Upper lobe of left lung (tissue), 6 donors: ENCODE results near the gene RIPK1. TPM values are rescaled to one million over a fixed set of nuclear protein-coding genes. Genes with fewer than 3 reads are reported as not detected.
"Not testable (repeated sequence)": the region's sequence is repeated elsewhere in the genome, so short reads cannot be mapped to it uniquely, and the experiment has no call there.

Experiments used
- ATAC-seq, 2 donors: fragments of 200-7000 bp; cut with Tn5 transposase; one replicate each; pipeline ENCODE4 v1.9.1; 2022; ENCODE audit warnings: mild to moderate bottlenecking in 2 of 2, moderate library complexity in 2 of 2; ENCODE audit not compliant: low FRiP score in 2 of 2
- DNase-seq, 2 donors: peaks; one replicate each; pipeline ENCODE4 v3.0.0-alpha.2; 2019 to 2020
- H3K27ac ChIP-seq, 4 donors: fragments of 200-600 bp; sonication (generic); one replicate each; pipeline ENCODE4 v1.5.1; 2016 to 2019
- H3K27me3 ChIP-seq, 4 donors: fragments of 200-600 bp; sonication (generic); one replicate each; pipeline ENCODE4 v1.5.1; 2017 to 2019
- H3K36me3 ChIP-seq, 4 donors: fragments of 200-600 bp; sonication (generic); one replicate each; pipeline ENCODE4 v1.5.1; 2016 to 2019
- H3K4me1 ChIP-seq, 4 donors: fragments of 200-600 bp; sonication (generic); one replicate each; pipeline ENCODE4 v1.5.1; 2018 to 2019
- H3K4me3 ChIP-seq, 4 donors: fragments of 200-600 bp; sonication (generic); one replicate each; pipeline ENCODE4 v1.5.1; 2017 to 2019; ENCODE audit warnings: mild to moderate bottlenecking in 2 of 4, moderate library complexity in 1 of 4
- H3K9me3 ChIP-seq, 4 donors: fragments of 200-600 bp; sonication (generic); one replicate each; pipeline ENCODE4 v1.5.1; 2018 to 2019
- CTCF ChIP-seq, 6 experiments: fragments of 450-650 bp in 4 of 6; fragments of 200-600 bp in 2 of 6; sonication (generic) in 2 of 6; IDR thresholded peaks; one replicate each; pipeline ENCODE4 v1.5.1; 2016 to 2019; ENCODE audit warnings: antibody characterized with exemption in 6 of 6
- EP300 ChIP-seq, 4 donors: sonication (generic); formaldehyde crosslinking; IDR thresholded peaks; one replicate each; pipeline ENCODE4 v1.5.1; 2017; ENCODE audit warnings: antibody characterized with exemption in 4 of 4, control low read depth in 2 of 4
- POLR2A ChIP-seq, 4 donors: fragments of 450-650 bp; IDR thresholded peaks; one replicate each; pipeline ENCODE4 v1.5.1; 2016 to 2017; ENCODE audit warnings: antibody characterized with exemption in 4 of 4, mild to moderate bottlenecking in 2 of 4
- POLR2AphosphoS5 ChIP-seq, 2 donors: sonication (generic); formaldehyde crosslinking; IDR thresholded peaks; one replicate each; pipeline ENCODE4 v1.5.1; 2017; ENCODE audit warnings: antibody characterized with exemption in 2 of 2
- WGBS, 2 donors: methylation state at CpG; one replicate each; pipeline ENCODE4 v1.1.5; 2017 to 2018; 5-methylcytosine and 5-hydroxymethylcytosine counted together
- total RNA-seq, 6 donors: library from RNA; depleted of rRNA in 4 of 6; stranded (reverse); fragments of >200 nt in 4 of 6; gene quantifications; one replicate each; pipeline versions ENCODE4 v1.1.0 to v1.2.1, GENCODE V29; 2016 to 2021
- donor health status: DM: no; HTN: no; CAD: no; lungs with moderate emphysema.
- donor health status: DM: no; HTN: yes; CAD: no; lungs with severe emphysema.

RIPK1 gene
- total RNA-seq, 6 donors from 2014 or later = 20.6 to 35.6 (median 26.6) TPM

- H3K9me3 ChIP-seq = no peaks in the 10 kb centered on the region
- ATAC-seq (no peak), DNase-seq (no peak)
- 29 to 63% methylated on average over 2 of the region's 2 CpGs for WGBS, 2 donors
- H3K4me3 ChIP-seq = no peak overlapping the region
- no peak overlapping the region for H3K27ac ChIP-seq
- TF ChIP-seq POLR2AphosphoS5 (IDR thresholded peaks at IDR 0.05) = no peak
- no peak for TF ChIP-seq POLR2A (IDR thresholded peaks at IDR 0.05)
- no peak for TF ChIP-seq EP300 (IDR thresholded peaks at IDR 0.05)
- TF ChIP-seq CTCF (IDR thresholded peaks at IDR 0.05) = no peak
- no peaks in the 10 kb centered on the region for H3K36me3 ChIP-seq
- H3K4me1 ChIP-seq = no peaks in the 10 kb centered on the region
- H3K27me3 ChIP-seq = no peaks in the 10 kb centered on the region
Observed at GRCh38 chr6:3041606-3042005, 26.7 kb upstream of the RIPK1 start.

DNA sequence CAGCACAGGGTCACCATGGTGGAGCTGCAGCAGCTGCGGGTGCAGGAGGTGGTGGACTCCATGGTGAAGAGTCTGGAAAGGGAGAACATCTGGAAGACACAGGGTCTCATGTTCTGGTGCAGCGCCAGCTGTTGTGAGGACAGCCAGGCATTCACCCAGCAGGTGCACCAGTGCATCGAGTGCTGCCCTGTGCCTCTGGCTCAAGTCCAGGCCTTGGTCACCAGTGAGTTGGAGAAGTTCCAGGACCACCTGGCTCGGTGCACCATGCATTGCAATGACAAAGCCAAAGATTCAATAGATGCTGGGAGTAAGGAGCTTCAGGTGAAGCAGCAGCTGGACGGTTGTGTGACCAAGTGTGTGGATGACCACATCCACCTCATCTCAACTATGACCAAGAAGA is 22.9 kb upstream of the RIPK1 start:
- H3K9me3 ChIP-seq = no peaks in the 10 kb centered on the region
- ATAC-seq (no peak), DNase-seq (no peak)
- no peak overlapping the region for H3K4me3 ChIP-seq
- H3K27ac ChIP-seq = no peak overlapping the region
- no peaks in the 10 kb centered on the region for H3K27me3 ChIP-seq
- no peaks in the 10 kb centered on the region for H3K4me1 ChIP-seq
- 75 to 91% methylated on average over 3 to 5 of the region's 5 CpGs for WGBS, 2 donors
- TF ChIP-seq EP300 (IDR thresholded peaks at IDR 0.05) (no peak), POLR2A (IDR thresholded peaks at IDR 0.05) (no peak), POLR2AphosphoS5 (IDR thresholded peaks at IDR 0.05) (no peak), CTCF (IDR thresholded peaks at IDR 0.05) (no peak)
- H3K36me3 ChIP-seq = no peaks in the 10 kb centered on the region

GRCh38 chr6:3045777-3046176 is 22.5 kb upstream of the RIPK1 start:
- WGBS, 2 donors = 57 to 74% methylated on average over 1 of the region's 1 CpG
- no peak for ATAC-seq

GRCh38 chr6:3046295-3046694 is 22.0 kb upstream of the RIPK1 start:
- 80 to 81% methylated on average over 3 of the region's 3 CpGs for WGBS, 2 donors
- DNase-seq = no peak
- Histone ChIP-seq H3K27ac (no peak overlapping the region), H3K4me1 (no peaks in the 10 kb centered on the region), H3K36me3 (no peaks in the 10 kb centered on the region), H3K27me3 (no peaks in the 10 kb centered on the region), H3K9me3 (no peaks in the 10 kb centered on the region), H3K4me3 (no peak overlapping the region)
- ATAC-seq = no peak
- TF ChIP-seq POLR2A (IDR thresholded peaks at IDR 0.05) = no peak
- no peak for TF ChIP-seq POLR2AphosphoS5 (IDR thresholded peaks at IDR 0.05)
- no peak for TF ChIP-seq EP300 (IDR thresholded peaks at IDR 0.05)

More at GRCh38 chr6:3045777-3046176, 22.5 kb upstream of the RIPK1 start:
- H3K27ac ChIP-seq = no peak overlapping the region
- no peaks in the 10 kb centered on the region for H3K27me3 ChIP-seq
- H3K4me1 ChIP-seq = no peaks in the 10 kb centered on the region
- no peak for DNase-seq
- H3K9me3 ChIP-seq = no peaks in the 10 kb centered on the region
- no peak overlapping the region for H3K4me3 ChIP-seq
- TF ChIP-seq CTCF (IDR thresholded peaks at IDR 0.05) = no peak
- no peak for TF ChIP-seq EP300 (IDR thresholded peaks at IDR 0.05)
- TF ChIP-seq POLR2A (IDR thresholded peaks at IDR 0.05) = no peak
- no peak for TF ChIP-seq POLR2AphosphoS5 (IDR thresholded peaks at IDR 0.05)
- H3K36me3 ChIP-seq = no peaks in the 10 kb centered on the region

DNA sequence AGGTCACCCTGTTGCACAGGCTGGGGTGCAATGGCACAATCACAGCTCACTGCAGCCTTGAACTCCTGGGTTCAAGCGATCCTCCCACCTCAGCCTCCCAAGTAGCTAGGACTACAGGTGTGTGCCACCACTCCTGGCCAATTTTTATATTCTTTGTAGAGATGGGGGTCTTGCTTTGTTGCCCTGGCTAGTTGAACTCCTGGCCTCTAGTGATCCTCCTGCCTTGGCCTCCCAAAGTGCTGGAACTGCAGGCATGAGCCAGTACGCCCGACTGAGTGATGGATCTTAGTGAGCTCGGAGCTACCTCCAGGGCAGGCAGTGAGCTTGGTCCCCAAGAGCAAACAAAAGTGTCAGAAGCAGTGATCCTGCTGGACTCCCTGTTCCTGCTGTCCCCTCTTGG is 20.3 kb upstream of the RIPK1 start:
- H3K9me3 ChIP-seq, H3K36me3 ChIP-seq, H3K4me3 ChIP-seq, H3K27ac ChIP-seq, DNase-seq, H3K4me1 ChIP-seq, H3K27me3 ChIP-seq, ATAC-seq: not testable (repeated sequence)
- WGBS, 2 donors = 91 to 100% methylated on average over 2 to 3 of the region's 4 CpGs

GRCh38 chr6:3052481-3053230 is 15.6 kb upstream of the RIPK1 start:
- TF ChIP-seq POLR2A (IDR thresholded peaks at IDR 0.05) = no peak
- no peak for TF ChIP-seq POLR2AphosphoS5 (IDR thresholded peaks at IDR 0.05)
- no peak for TF ChIP-seq EP300 (IDR thresholded peaks at IDR 0.05)
- no peak for TF ChIP-seq CTCF (IDR thresholded peaks at IDR 0.05)
- 81 to 89% methylated on average over 17 of the region's 17 CpGs for WGBS, 2 donors
- H3K27ac ChIP-seq = peak overlapping the region in 1 of 4 donors; percentile 84
- no peaks in the 10 kb centered on the region for H3K36me3 ChIP-seq
- peak overlapping the region in 3 of 4 donors; percentile 51 to 57 (median 56) for H3K4me3 ChIP-seq
- peaks cover 5 to 26% (median 15%) of the 10 kb centered on the region in 4 donors for H3K4me1 ChIP-seq
- ATAC-seq (no peak), DNase-seq (peak in 1 of 2 donors; percentile 56)
- H3K9me3 ChIP-seq = no peaks in the 10 kb centered on the region
- H3K27me3 ChIP-seq = no peaks in the 10 kb centered on the region
